ENCODE data around the gene WRAP73.

DNA sequence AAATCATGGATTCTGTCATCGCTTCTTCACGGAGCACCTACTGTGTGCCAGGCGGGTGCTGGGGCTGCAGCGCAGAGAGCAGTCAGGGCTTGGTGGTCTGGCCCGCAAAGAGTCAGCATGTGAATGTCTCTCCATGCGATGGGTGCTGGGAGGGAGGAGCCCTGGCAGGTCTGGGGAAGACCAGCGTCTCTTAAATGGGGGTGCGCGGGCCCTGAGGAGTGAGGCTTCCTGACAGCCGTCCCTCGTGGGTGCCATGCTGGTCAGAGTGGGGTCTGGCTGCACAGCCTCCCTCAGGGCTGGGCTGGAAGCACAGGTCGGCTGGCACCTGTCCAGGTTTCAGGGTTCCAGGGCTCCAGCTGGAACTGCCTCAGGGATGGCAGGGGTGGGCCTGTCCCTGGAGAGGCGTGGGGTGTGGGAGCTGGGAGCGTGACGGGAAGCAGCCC, 20.9 kb upstream of the WRAP73 start:
- TF ChIP-seq, protein P1, sequence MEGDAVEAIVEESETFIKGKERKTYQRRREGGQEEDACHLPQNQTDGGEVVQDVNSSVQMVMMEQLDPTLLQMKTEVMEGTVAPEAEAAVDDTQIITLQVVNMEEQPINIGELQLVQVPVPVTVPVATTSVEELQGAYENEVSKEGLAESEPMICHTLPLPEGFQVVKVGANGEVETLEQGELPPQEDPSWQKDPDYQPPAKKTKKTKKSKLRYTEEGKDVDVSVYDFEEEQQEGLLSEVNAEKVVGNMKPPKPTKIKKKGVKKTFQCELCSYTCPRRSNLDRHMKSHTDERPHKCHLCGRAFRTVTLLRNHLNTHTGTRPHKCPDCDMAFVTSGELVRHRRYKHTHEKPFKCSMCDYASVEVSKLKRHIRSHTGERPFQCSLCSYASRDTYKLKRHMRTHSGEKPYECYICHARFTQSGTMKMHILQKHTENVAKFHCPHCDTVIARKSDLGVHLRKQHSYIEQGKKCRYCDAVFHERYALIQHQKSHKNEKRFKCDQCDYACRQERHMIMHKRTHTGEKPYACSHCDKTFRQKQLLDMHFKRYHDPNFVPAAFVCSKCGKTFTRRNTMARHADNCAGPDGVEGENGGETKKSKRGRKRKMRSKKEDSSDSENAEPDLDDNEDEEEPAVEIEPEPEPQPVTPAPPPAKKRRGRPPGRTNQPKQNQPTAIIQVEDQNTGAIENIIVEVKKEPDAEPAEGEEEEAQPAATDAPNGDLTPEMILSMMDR (IDR thresholded peaks at IDR 0.05; ENCODE audit: poor library complexity) = no peak
- TF ChIP-seq EZH2 (IDR thresholded peaks at IDR 0.05; ENCODE audit: borderline replicate concordance) (no peak), EZH2phosphoT487 (IDR thresholded peaks at IDR 0.05; ENCODE audit: low read depth, severe bottlenecking, unreplicated experiment) (no peak)
